HG02642 (cell line): ENCODE results near the gene GNAS.

ENCODE experiments used
- ATAC-seq: cut with Tn5 transposase; IDR thresholded peaks from one replicate; pipeline ENCODE4 v1.9.1; 2021; ENCODE audit warnings: mild to moderate bottlenecking; ENCODE audit not compliant: unreplicated experiment, poor library complexity

The GNAS gene

GRCh38 chr20:58851969-58852458 lies 502 bp upstream of the GNAS start:
- no peak for ATAC-seq

GRCh38 chr20:58853466-58853865 lies 950 bp downstream of the GNAS start:
- ATAC-seq = no peak

GRCh38 chr20:58853976-58854637 lies 1.6 kb downstream of the GNAS start:
- no peak for ATAC-seq

GRCh38 chr20:58854638-58855471 lies 2.3 kb downstream of the GNAS start:
- ATAC-seq = no peak

- ATAC-seq = no peak
These were observed 3.2 kb downstream of the GNAS start for GRCh38 chr20:58855506-58856389.

- no peak for ATAC-seq
These were observed 10.7 kb downstream of the GNAS start for GRCh38 chr20:58863044-58863790.

- no peak for ATAC-seq
These were observed 11.8 kb downstream of the GNAS start for GRCh38 chr20:58864346-58864745.

GRCh38 chr20:58865843-58866242 lies 13.3 kb downstream of the GNAS start:
- ATAC-seq = no peak

- ATAC-seq = no peak
These were observed 14.7 kb downstream of the GNAS start for GRCh38 chr20:58867211-58867610.

- ATAC-seq = no peak
These were observed 16.3 kb downstream of the GNAS start for GRCh38 chr20:58868795-58869194.

GRCh38 chr20:58869662-58870227 lies 17.2 kb downstream of the GNAS start:
- ATAC-seq = no peak

- peak; percentile 55 for ATAC-seq
These were observed 17.9 kb downstream of the GNAS start for GRCh38 chr20:58870293-58871014.

GRCh38 chr20:58871533-58872102 lies 19.1 kb downstream of the GNAS start:
- ATAC-seq = no peak

- no peak for ATAC-seq
These were observed 22.0 kb downstream of the GNAS start for GRCh38 chr20:58874469-58874868.

GRCh38 chr20:58875111-58875510 lies 22.6 kb downstream of the GNAS start:
- no peak for ATAC-seq

- ATAC-seq = no peak
These were observed 23.1 kb downstream of the GNAS start for GRCh38 chr20:58875541-58876134.

GRCh38 chr20:58876437-58876836 lies 23.9 kb downstream of the GNAS start:
- no peak for ATAC-seq
